ENCODE measurements around the gene VPS18.

DNA sequence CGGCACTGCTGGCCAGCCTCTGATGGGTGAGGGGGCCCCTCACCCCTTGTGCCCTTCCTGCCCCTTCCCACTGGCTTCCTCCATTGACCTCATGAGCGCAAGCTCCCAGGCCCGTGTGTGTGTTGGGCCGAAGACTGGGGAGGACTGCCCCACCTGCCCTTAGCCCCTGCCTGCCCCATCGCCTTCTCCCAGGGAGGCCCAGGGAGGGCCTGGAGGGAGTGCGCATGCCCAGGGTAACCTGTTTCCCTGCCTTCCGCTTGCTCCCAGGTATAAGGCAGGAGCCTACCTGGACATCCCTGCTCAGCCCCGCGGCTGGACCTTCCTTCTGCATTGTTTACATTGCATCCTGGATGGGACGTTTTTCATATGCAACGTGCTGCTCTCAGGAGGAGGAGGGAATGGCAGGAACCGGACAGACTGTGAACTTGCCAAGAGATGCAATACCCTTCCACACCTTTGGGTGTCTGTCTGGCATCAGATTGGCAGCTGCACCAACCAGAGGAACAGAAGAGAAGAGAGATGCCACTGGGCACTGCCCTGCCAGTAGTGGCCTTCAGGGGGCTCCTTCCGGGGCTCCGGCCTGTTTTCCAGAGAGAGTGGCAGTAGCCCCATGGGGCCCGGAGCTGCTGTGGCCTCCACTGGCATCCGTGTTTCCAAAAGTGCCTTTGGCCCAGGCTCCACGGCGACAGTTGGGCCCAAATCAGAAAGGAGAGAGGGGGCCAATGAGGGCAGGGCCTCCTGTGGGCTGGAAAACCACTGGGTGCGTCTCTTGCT, 43.7 kb downstream of the VPS18 start:
- TF ChIP-seq CTCF (IDR thresholded peaks at IDR 0.05; ENCODE audit: low read length) (peak; percentile 33; the same call in 1 of the 2 replicates), EZH2 (IDR thresholded peaks at IDR 0.05; ENCODE audit: borderline replicate concordance, low read length) (no peak)
